Memory B cell (primary cell): Measurements from ENCODE around the gene MRRF.

Experiments used
- ATAC-seq: fragments of 150-1000 bp; cut with Tn5 transposase; 2 replicates; pipeline ENCODE4 v1.10.0; 2021; ENCODE audit warnings: low read depth, mild to moderate bottlenecking, moderate library complexity
- DNase-seq, 2 donors: peaks; one replicate each; pipeline ENCODE4 v3.0.0; 2022; ENCODE audit warnings: low spot score in 2 of 2
- H3K27ac Mint-ChIP-seq: one replicate; pipeline ENCODE4 v1.8.0; 2022; ENCODE audit warnings: mild to moderate bottlenecking, moderate library complexity, mixed read lengths
- H3K27me3 Mint-ChIP-seq: one replicate; pipeline ENCODE4 v1.8.0; 2022; ENCODE audit warnings: mixed read lengths
- H3K36me3 Mint-ChIP-seq: one replicate; pipeline ENCODE4 v1.8.0; 2022; ENCODE audit warnings: mild to moderate bottlenecking, mixed read lengths
- H3K4me1 Mint-ChIP-seq: one replicate; pipeline ENCODE4 v1.8.0; 2022; ENCODE audit warnings: mixed read lengths
- H3K4me3 Mint-ChIP-seq: one replicate; pipeline ENCODE4 v1.8.0; 2022; ENCODE audit warnings: mild to moderate bottlenecking, moderate library complexity, mixed read lengths
- H3K9me3 Mint-ChIP-seq: one replicate; pipeline ENCODE4 v1.8.0; 2022; ENCODE audit warnings: mixed read lengths

MRRF gene

GRCh38 chr9:122277285-122277897, 12.7 kb downstream of the MRRF start:
- ATAC-seq, result no peak
- peaks cover 32% of the 10 kb centered on the region for H3K36me3 Mint-ChIP-seq
- H3K4me1 Mint-ChIP-seq, result peaks cover 18% of the 10 kb centered on the region
- no peak overlapping the region for H3K27ac Mint-ChIP-seq
- H3K4me3 Mint-ChIP-seq, result no peak overlapping the region
- DNase-seq, result no peak
- peaks cover 3% of the 10 kb centered on the region for H3K9me3 Mint-ChIP-seq
- no peaks in the 10 kb centered on the region for H3K27me3 Mint-ChIP-seq

GRCh38 chr9:122281368-122281767, 16.7 kb downstream of the MRRF start:
- Mint-ChIP-seq H3K4me3 (no peak overlapping the region), H3K36me3 (peaks cover 23% of the 10 kb centered on the region), H3K27me3 (no peaks in the 10 kb centered on the region), H3K27ac (no peak overlapping the region), H3K4me1 (peaks cover 5% of the 10 kb centered on the region), H3K9me3 (peaks cover 2% of the 10 kb centered on the region)
- ATAC-seq, result no peak
- no peak for DNase-seq

GRCh38 chr9:122286764-122287163, 22.1 kb downstream of the MRRF start:
- ATAC-seq (peak; percentile 95), DNase-seq (peak in 1 of 2 donors; percentile 5)
- Mint-ChIP-seq H3K27me3 (no peaks in the 10 kb centered on the region), H3K9me3 (no peaks in the 10 kb centered on the region), H3K4me1 (peaks cover 14% of the 10 kb centered on the region), H3K36me3 (peaks cover 13% of the 10 kb centered on the region), H3K4me3 (no peak overlapping the region), H3K27ac (peak overlapping the region; percentile 53)

- Mint-ChIP-seq H3K9me3 (no peaks in the 10 kb centered on the region), H3K27ac (peak overlapping the region; percentile 53), H3K4me3 (no peak overlapping the region), H3K36me3 (peaks cover 12% of the 10 kb centered on the region), H3K4me1 (peaks cover 14% of the 10 kb centered on the region), H3K27me3 (no peaks in the 10 kb centered on the region)
- DNase-seq (no peak), ATAC-seq (peak; percentile 59)
These were observed 22.6 kb downstream of the MRRF start for GRCh38 chr9:122287214-122287720.

- no peak overlapping the region for H3K27ac Mint-ChIP-seq
- peaks cover 16% of the 10 kb centered on the region for H3K4me1 Mint-ChIP-seq
- no peak for DNase-seq
- ATAC-seq, result no peak
- H3K9me3 Mint-ChIP-seq, result no peaks in the 10 kb centered on the region
- no peak overlapping the region for H3K4me3 Mint-ChIP-seq
- H3K36me3 Mint-ChIP-seq, result peaks cover 31% of the 10 kb centered on the region
- no peaks in the 10 kb centered on the region for H3K27me3 Mint-ChIP-seq
These were observed 26.8 kb downstream of the MRRF start for GRCh38 chr9:122291458-122291857.

GRCh38 chr9:122294531-122294930, 29.8 kb downstream of the MRRF start:
- peaks cover 40% of the 10 kb centered on the region for H3K36me3 Mint-ChIP-seq
- H3K4me3 Mint-ChIP-seq, result no peak overlapping the region
- peaks cover 5% of the 10 kb centered on the region for H3K4me1 Mint-ChIP-seq
- ATAC-seq (no peak), DNase-seq (no peak)
- no peak overlapping the region for H3K27ac Mint-ChIP-seq
- H3K9me3 Mint-ChIP-seq, result no peaks in the 10 kb centered on the region
- H3K27me3 Mint-ChIP-seq, result no peaks in the 10 kb centered on the region

GRCh38 chr9:122297512-122297911, 32.8 kb downstream of the MRRF start:
- no peaks in the 10 kb centered on the region for H3K27me3 Mint-ChIP-seq
- no peak for DNase-seq
- no peaks in the 10 kb centered on the region for H3K9me3 Mint-ChIP-seq
- no peak for ATAC-seq
- peaks cover 49% of the 10 kb centered on the region for H3K36me3 Mint-ChIP-seq
- no peak overlapping the region for H3K4me3 Mint-ChIP-seq
- H3K27ac Mint-ChIP-seq, result no peak overlapping the region
- peaks cover 8% of the 10 kb centered on the region for H3K4me1 Mint-ChIP-seq

GRCh38 chr9:122302237-122303093, 37.8 kb downstream of the MRRF start:
- Mint-ChIP-seq H3K4me3 (no peak overlapping the region), H3K9me3 (no peaks in the 10 kb centered on the region), H3K36me3 (peaks cover 50% of the 10 kb centered on the region), H3K27me3 (no peaks in the 10 kb centered on the region), H3K27ac (no peak overlapping the region), H3K4me1 (peaks cover 5% of the 10 kb centered on the region)
- DNase-seq (no peak), ATAC-seq (no peak)

GRCh38 chr9:122307061-122307460, 42.4 kb downstream of the MRRF start:
- peaks cover 45% of the 10 kb centered on the region for H3K36me3 Mint-ChIP-seq
- no peaks in the 10 kb centered on the region for H3K9me3 Mint-ChIP-seq
- no peak for ATAC-seq
- no peaks in the 10 kb centered on the region for H3K27me3 Mint-ChIP-seq
- no peak for DNase-seq
- H3K27ac Mint-ChIP-seq, result no peak overlapping the region
- no peak overlapping the region for H3K4me3 Mint-ChIP-seq
- peaks cover 4% of the 10 kb centered on the region for H3K4me1 Mint-ChIP-seq

- Mint-ChIP-seq H3K4me3 (no peak overlapping the region), H3K9me3 (no peaks in the 10 kb centered on the region), H3K36me3 (peaks cover 38% of the 10 kb centered on the region), H3K4me1 (peaks cover 4% of the 10 kb centered on the region), H3K27ac (no peak overlapping the region), H3K27me3 (no peaks in the 10 kb centered on the region)
- DNase-seq (no peak), ATAC-seq (no peak)
These were observed 43.2 kb downstream of the MRRF start for GRCh38 chr9:122307925-122308324.

- Mint-ChIP-seq H3K9me3 (no peaks in the 10 kb centered on the region), H3K36me3 (peaks cover 42% of the 10 kb centered on the region), H3K27ac (no peak overlapping the region), H3K27me3 (no peaks in the 10 kb centered on the region), H3K4me3 (no peak overlapping the region), H3K4me1 (peaks cover 4% of the 10 kb centered on the region)
- DNase-seq, result no peak
- ATAC-seq, result no peak
These were observed 45.2 kb downstream of the MRRF start for GRCh38 chr9:122309861-122310260.

GRCh38 chr9:122314165-122314564, 49.5 kb downstream of the MRRF start:
- peaks cover 4% of the 10 kb centered on the region for H3K4me1 Mint-ChIP-seq
- no peaks in the 10 kb centered on the region for H3K27me3 Mint-ChIP-seq
- no peak for DNase-seq
- H3K27ac Mint-ChIP-seq, result no peak overlapping the region
- peaks cover 43% of the 10 kb centered on the region for H3K36me3 Mint-ChIP-seq
- H3K4me3 Mint-ChIP-seq, result no peak overlapping the region
- H3K9me3 Mint-ChIP-seq, result no peaks in the 10 kb centered on the region
- no peak for ATAC-seq

GRCh38 chr9:122315534-122315933, 50.9 kb downstream of the MRRF start:
- ATAC-seq, result no peak
- Mint-ChIP-seq H3K36me3 (peaks cover 40% of the 10 kb centered on the region), H3K27me3 (no peaks in the 10 kb centered on the region), H3K4me1 (peaks cover 8% of the 10 kb centered on the region), H3K27ac (no peak overlapping the region), H3K4me3 (no peak overlapping the region), H3K9me3 (peaks cover 2% of the 10 kb centered on the region)
- DNase-seq, result no peak

GRCh38 chr9:122318284-122318683, 53.6 kb downstream of the MRRF start:
- Mint-ChIP-seq H3K9me3 (peaks cover 2% of the 10 kb centered on the region), H3K4me3 (no peak overlapping the region), H3K36me3 (peaks cover 40% of the 10 kb centered on the region), H3K27me3 (no peaks in the 10 kb centered on the region), H3K4me1 (peaks cover 4% of the 10 kb centered on the region), H3K27ac (no peak overlapping the region)
- ATAC-seq (no peak), DNase-seq (no peak)
